Choroid plexus epithelial cell (primary cell): ENCODE measurements around the gene HMCN2.

ENCODE experiments used
- DNase-seq: peaks from one replicate; pipeline ENCODE4 v3.0.0-alpha.2; 2010; ENCODE audit warnings: low read depth
- H3K4me3 ChIP-seq: 2 replicates; pipeline ENCODE4 v1.5.1; 2011; ENCODE audit warnings: low read depth, mild to moderate bottlenecking, control low read depth, low read length, moderate library complexity
- CTCF ChIP-seq: conservative IDR thresholded peaks from 2 replicates; pipeline ENCODE4 v1.5.1; 2011; ENCODE audit warnings: low read depth, mild to moderate bottlenecking, control low read depth, inconsistent platforms, low read length, moderate library complexity

HMCN2 gene

GRCh38 chr9:130428086-130428665, 162.6 kb downstream of the HMCN2 start:
- no peak for DNase-seq
- no peak for TF ChIP-seq CTCF
- H3K4me3 ChIP-seq: no peak overlapping the region

- TF ChIP-seq CTCF: no peak
- H3K4me3 ChIP-seq: no peak overlapping the region
- no peak for DNase-seq
Observed at GRCh38 chr9:130429381-130429780, 163.8 kb downstream of the HMCN2 start.

- TF ChIP-seq CTCF: no peak
- H3K4me3 ChIP-seq: no peak overlapping the region
- no peak for DNase-seq
Observed at GRCh38 chr9:130429831-130430230, 164.3 kb downstream of the HMCN2 start.

- DNase-seq: no peak
- H3K4me3 ChIP-seq: no peak overlapping the region
- TF ChIP-seq CTCF: no peak
Observed at GRCh38 chr9:130430232-130430631, 164.7 kb downstream of the HMCN2 start.

- H3K4me3 ChIP-seq: no peak overlapping the region
Observed at GRCh38 chr9:130430734-130431535, 165.4 kb downstream of the HMCN2 start.

GRCh38 chr9:130431536-130432303, 166.2 kb downstream of the HMCN2 start:
- H3K4me3 ChIP-seq: no peak overlapping the region
- no peak for DNase-seq
- no peak for TF ChIP-seq CTCF

More at GRCh38 chr9:130430734-130431535, 165.4 kb downstream of the HMCN2 start:
- DNase-seq: no peak
- no peak for TF ChIP-seq CTCF
